DMS79 (cell line): Measurements from ENCODE around the gene SPATA1.
A peak's percentile ranks its signal among the peaks of the same experiment; 100 is the strongest.
"Not testable (repeated sequence)": the region's sequence is repeated elsewhere in the genome, so short reads cannot be mapped to it uniquely, and the experiment has no call there.

Source experiments
- DNase-seq: peaks from one replicate; lab custom pipeline; 2025; lab: John Stamatoyannopoulos, UW

The SPATA1 gene

GRCh38 chr1:84506002-84506728 is at the start of gene SPATA1, which contains the start of gene GNG5:
Gene SPATA1 (plus strand): TSS chr1:84506386. CDS start chr1:84516360, 9,974 bp downstream.
Gene GNG5 (minus strand): TSS chr1:84506581. CDS start chr1:84506091, 490 bp downstream.
- DNase-seq, result peak; percentile 85

GRCh38 chr1:84462118-84462517 is 44.1 kb upstream of the SPATA1 start:
- no peak for DNase-seq

GRCh38 chr1:84467298-84467697 is 38.9 kb upstream of the SPATA1 start:
- no peak for DNase-seq

- DNase-seq, result no peak
Observed at GRCh38 chr1:84476225-84476624, 30.0 kb upstream of the SPATA1 start.

- DNase-seq, result peak; percentile 56
Observed at GRCh38 chr1:84478876-84479868, 27.0 kb upstream of the SPATA1 start, which contains the start of gene RPF1. Gene RPF1 (plus strand): TSS chr1:84479266. CDS start chr1:84479282, 16 bp downstream.

GRCh38 chr1:84479998-84480397 is 26.2 kb upstream of the SPATA1 start:
- no peak for DNase-seq

GRCh38 chr1:84480650-84481049 is 25.5 kb upstream of the SPATA1 start:
- DNase-seq, result no peak

GRCh38 chr1:84481317-84481716 is 24.9 kb upstream of the SPATA1 start:
- no peak for DNase-seq

- DNase-seq, result no peak
Observed at GRCh38 chr1:84488107-84488506, 18.1 kb upstream of the SPATA1 start.

- DNase-seq, result no peak
Observed at GRCh38 chr1:84489766-84490165, 16.4 kb upstream of the SPATA1 start.

GRCh38 chr1:84492726-84493125 is 13.5 kb upstream of the SPATA1 start:
- no peak for DNase-seq

- DNase-seq, result no peak
Observed at GRCh38 chr1:84493747-84494146, 12.4 kb upstream of the SPATA1 start.

- DNase-seq, result no peak
Observed at GRCh38 chr1:84496498-84496897, 9.7 kb upstream of the SPATA1 start.

GRCh38 chr1:84497631-84498275 is 8.4 kb upstream of the SPATA1 start:
- no peak for DNase-seq

GRCh38 chr1:84502927-84503326 is 3.3 kb upstream of the SPATA1 start:
- no peak for DNase-seq

- no peak for DNase-seq
Observed at GRCh38 chr1:84504580-84505492, 1.4 kb upstream of the SPATA1 start.

GRCh38 chr1:84505493-84506001 is 639 bp upstream of the SPATA1 start:
- peak; percentile 35 for DNase-seq

- DNase-seq, result no peak
Observed at GRCh38 chr1:84506729-84507453, 705 bp downstream of the SPATA1 start.

- not testable (repeated sequence) for DNase-seq
Observed at GRCh38 chr1:84507887-84508286, 1.7 kb downstream of the SPATA1 start.

- DNase-seq, result no peak
Observed at GRCh38 chr1:84508510-84508909, 2.3 kb downstream of the SPATA1 start.
